ENCODE measurements around the gene CARNS1.
"Not testable (repeated sequence)": the region's sequence is repeated elsewhere in the genome, so short reads cannot be mapped to it uniquely, and the experiment has no call there.

The CARNS1 gene

DNA sequence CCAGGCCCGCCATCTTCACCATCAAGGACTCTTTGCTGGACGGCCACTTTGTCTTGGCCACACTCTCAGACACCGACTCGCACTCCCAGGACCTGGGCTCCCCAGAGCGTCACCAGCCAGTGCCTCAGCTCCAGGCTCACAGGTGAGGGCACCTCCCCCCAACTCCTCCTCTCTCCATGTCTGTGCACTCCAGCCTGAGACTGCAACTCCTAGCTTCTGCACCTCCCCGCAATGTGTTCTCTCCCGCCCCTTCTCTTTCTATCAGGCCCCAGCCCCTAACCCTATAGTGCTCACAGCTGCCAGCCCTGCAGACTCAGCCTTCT lies 19.3 kb upstream of the CARNS1 start:
- DNase-seq (ENCODE audit: low read depth in 2 of 2) = no peak

DNA sequence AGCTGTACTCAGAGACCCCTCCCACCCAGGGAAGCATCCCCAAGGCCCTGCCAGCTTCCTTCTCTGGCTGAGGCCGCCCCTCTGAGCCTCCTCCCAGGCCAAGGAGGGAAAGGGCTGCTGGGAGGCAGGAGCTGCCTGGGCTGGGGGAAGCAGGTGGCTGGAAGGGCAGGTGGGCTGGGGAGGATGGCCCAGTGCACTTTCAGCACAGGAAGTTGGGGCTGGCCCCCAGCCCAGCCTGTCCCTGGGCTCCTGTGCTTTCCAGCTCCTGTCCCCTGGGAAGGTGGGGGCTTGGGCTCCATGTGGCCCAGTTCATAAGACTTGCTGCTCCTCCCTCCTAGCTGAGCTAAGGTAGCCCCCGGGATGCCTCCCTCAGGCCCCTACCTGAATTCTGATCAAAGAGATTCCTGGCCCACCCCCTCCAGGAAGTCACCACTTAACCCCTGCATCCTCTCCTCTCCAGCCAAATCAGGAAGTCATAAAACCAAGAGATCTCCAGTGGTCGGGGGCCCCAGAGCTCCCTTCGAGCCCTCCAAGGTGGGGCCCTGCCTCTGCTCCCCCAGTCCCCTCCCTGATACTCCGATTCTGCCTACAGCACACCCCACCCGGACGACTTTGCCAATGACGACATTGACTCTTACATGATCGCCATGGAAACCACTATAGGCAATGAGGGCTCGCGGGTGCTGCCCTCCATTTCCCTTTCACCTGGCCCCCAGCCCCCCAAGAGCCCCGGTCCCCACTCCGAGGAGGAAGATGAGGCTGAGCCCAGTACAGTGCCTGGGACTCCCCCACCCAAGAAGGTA lies 18.7 kb upstream of the CARNS1 start:
- no peak for DNase-seq (ENCODE audit: low read depth in 2 of 2)

DNA sequence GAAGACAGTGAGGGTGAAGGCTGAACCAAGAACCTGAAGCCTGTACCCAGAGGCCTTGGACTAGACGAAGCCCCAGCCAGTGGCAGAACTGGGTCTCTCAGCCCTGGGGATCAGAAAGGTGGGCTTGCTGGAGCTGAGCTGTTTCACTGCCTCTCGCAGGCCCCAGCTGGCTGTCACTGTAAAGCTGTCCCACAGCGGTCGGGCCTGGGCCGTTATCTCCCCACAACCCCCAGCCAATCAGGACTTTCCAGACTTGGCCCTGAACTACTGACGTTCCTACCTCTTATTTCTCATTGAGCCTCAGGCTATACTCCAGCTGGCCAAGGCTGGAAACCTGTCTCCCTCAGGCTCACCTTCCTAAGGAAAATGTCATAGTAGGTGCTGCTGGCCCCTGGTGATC lies 17.9 kb upstream of the CARNS1 start:
- DNase-seq (ENCODE audit: low read depth in 2 of 2) = no peak

DNA sequence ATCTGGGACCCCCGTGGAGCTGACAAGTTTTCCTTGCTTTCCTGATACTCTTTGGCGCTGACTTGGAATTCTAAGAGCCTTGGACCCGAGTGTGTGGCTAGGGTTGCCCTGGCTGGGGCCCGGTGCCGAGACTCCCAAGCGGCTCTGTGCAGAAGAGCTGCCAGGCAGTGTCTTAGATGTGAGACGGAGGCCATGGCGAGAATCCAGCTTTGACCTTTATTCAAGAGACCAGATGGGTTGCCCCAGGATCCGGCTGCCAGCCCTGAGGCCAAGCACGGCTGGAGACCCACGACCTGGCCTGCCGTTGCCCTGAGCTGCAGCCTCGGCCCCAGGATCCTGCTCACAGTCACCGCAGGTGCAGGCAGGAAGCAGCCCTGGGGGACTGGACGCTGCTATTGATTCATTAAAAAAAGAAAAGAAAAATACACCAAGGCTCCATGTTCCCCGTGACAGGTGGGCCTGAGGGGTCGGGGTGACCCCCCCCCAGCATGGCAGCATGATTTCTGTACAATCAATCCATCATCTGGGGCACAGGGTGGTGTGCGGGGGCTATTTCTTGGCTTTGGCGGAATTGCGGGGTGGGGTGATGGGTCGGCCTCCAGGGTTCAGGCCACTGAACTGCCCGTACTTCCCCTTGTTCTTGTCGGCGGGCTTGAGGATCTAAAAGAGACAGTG lies 17.4 kb upstream of the CARNS1 start:
- no peak for DNase-seq (ENCODE audit: low read depth in 2 of 2)

DNA sequence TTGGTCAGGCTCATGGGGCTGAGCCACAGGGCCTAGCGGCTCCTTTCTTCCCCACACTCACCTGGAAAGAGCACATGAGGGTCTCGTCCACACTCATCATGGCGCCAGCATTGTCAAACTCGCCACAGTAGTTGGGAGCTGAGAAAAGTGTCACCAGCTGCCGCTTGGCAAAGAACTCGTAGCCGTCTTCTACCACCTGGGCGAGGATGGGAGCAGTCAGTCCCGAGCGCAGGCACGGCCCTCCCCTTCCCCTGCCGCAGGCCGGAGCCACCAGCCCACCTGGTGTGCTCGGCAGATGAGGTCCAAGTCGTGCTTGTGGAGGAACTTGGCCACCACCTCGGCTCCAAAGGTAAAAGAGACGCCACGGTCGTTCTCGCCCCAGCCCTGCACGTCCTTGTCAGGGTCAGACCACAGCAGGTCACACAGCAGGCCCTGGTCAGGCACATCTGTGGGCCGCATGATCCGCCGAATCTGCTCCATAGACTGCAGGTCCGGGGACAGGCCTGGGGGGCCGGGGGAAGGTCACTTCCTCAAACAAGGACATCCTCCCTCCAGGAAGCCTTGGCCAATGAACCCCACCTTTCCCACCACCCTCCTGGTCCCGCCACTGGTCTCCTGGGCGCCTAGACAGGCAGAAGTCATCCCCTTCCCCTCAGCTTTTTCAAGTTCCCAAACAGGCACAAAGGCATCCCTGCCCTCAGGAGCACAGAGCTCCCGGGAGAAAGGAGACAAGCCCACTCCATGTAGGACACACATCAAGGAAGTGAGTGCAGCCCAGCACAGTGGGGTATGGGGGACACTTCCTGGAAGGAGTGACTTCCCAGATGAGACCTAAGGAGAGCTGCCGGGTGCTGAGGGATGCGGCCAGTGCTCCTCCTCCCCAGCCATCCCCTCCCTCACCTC lies 16.6 kb upstream of the CARNS1 start:
- no peak for DNase-seq (ENCODE audit: low read depth in 2 of 2)

DNA sequence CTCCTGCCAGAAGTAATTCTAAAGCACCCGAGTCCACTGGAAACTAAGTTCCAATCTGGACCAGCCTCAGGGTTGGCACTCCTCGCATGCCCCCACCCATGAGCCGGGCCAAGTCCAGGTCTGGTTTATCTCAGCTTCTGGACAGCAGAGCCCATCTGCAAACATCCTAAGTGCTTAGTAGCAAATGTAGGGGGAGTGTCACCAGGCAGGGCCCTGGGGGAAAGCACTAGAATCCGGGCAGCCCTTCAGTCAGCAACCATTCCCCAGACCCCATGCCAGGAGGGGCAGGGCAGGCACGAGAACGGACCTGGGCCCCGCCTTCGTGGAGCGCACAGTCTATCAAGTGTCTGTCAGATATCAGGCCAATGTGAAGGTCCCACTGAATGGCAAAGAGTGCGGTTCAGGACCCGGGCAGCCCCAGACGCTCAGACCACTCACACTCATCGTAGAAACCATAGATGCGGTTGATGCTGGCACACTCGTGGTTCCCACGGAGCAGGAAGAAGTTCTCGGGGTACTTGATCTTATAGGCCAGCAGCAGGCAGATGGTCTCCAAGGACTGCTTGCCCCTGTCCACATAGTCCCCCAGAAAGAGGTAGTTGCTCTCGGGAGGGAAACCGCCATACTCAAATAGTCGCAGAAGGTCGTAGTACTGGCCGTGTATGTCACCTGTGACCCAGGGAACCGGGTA lies 15.1 kb upstream of the CARNS1 start:
- DNase-seq (ENCODE audit: low read depth in 2 of 2) = no peak

DNA sequence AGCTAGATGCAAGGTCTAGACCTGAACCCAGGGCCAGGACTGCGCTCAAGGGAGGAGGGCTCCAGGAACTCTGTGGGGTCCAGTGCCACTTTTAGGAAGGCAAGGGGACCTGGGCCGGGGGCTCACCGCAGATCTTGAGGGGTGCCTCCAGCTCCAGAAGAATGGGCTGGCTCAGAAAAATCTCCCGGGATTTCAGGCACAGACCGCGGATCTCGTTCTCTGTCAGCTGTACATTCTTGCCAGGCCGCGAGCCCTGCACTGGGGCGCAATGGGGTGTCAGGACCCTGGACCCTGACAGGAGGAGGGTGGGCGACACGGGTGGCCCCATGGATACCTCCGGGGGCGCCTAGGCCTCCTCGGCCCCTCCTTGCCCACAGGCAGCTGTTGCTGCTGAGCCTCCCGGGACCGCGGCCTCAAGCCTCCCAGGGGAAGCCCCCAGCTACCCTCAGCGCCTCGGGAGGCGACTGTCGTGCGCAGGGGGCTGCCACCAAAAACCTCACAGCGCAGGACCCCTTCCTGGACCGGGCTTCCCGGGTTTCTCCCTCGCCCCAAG lies 14.5 kb upstream of the CARNS1 start:
- DNase-seq (ENCODE audit: low read depth in 2 of 2) = no peak

DNA sequence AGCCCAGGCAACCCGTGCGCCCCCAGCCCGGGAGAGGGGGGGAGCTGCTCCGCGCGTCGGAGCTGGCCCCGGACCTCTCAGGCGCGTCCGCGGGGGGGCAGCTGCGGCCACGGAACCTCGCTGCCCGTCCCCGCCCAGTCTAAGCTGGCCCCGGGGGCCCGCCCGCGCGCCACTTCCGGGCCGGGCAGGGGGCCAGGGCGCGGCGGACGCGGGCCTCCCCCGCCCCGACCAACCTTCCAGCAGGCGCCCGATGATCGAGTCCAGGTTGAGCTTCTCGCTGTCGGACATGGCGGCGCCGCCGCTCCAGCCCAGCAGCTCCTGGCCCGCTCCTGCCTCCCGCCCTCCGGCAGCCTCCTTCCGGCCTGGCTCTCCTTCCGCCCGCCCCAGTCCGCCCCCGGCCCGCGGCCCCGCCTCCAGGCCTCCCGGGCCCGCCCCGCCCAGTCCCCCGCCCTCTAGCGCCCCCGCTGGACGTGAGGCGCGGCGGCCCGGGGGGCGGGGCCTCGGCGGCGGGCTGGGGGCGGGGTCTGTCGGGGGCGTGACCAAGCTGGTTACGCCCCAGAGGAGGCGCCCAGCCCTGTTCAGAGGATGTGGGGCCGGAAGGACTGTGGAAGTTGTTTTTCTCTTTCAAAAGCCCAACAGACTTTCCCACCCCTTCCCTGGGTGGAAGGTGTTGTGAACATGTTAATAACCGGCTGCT lies 13.8 kb upstream of the CARNS1 start, which contains the start of gene PPP1CA:
Gene PPP1CA, minus strand, starts transcription at position 364 of the 697 bp plus-strand sequence. Its CDS starts 76 bp downstream, at position 288.
- peak; percentile 87 to 88 for DNase-seq (ENCODE audit: low read depth in 2 of 2)

DNA sequence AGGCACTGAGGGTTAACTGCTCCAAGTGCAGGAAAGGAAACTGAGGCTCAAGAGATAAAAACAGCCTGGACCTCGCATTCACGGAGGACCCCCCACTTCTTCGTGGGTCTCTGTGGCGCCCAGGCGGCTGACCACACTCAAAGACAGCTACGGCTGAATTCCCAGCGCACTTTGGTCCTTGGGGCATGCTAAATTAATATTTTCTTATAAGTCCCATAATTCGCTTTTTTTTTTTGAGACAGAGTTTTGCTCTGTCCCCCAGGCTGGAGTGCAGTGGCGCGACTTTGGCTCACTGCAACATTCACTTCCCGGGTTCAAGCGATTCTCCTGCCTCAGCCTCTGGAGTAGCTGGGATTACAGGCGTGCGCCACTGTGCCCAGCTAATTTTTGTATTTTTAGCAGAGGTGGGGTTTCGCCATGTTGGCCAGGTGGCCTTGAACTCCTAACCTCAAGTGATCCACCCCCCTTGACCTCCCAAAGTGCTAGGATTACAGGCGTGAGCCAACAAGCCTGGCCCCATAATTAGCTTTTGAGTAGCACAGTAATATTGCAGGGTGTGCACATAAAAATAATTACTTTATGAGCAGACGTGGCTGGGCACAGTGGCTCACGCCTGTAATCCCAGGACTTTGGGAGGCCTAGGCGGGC lies 13.2 kb upstream of the CARNS1 start:
- DNase-seq (ENCODE audit: low read depth in 2 of 2) = not testable (repeated sequence)

DNA sequence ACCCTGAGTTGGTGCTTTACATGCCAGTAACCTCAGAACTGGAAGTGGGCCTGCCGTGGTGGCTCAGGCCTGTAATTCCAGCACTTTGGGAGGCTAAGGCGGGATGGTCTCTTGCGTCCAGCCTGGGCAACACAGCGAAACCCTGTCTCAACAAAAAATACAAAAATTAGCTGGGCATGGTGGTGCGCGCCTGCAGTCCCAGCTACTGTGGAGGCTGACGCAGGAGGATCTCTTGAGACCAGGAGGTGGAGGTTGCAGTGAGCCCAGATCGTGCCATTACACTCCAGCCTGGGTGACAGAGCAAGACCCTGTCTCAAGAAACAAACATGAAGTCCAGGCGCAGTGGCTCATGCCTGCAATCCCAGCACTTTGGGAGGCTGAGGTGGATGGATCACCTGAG lies 12.4 kb upstream of the CARNS1 start:
- not testable (repeated sequence) for DNase-seq (ENCODE audit: low read depth in 2 of 2)

DNA sequence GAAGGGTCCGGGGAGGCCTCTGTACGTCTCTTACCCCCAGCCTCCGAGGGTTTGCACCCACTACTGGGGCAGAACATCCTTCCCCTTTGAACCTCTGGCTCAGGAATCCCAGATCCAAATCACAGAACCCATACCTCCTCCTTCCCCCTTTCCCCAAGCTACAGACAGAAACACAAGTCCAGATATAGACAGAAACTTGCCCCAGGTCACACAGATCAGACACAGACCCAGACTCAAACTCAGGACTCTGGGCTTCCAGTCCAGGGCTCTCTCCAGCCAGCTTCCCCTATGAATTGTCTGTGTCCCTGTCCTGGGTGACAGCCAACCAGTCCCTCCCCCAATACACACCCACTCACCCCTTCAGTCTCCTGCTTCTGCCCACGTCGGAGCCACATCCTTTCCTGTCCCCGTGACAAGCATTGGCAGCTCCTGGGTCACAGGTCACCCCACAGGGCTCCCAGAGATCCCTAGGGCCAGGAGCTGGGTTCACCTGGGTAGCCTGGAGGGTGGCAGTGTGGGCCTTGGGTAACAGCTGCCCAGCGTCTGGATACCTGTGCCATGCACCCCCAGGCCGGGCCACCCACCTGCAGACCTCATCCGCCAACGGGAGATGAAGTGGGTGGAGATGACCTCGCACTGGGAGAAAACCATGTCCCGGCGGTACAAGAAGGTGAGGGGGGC lies 10.8 kb upstream of the CARNS1 start:
- DNase-seq (ENCODE audit: low read depth in 2 of 2) = no peak

DNA sequence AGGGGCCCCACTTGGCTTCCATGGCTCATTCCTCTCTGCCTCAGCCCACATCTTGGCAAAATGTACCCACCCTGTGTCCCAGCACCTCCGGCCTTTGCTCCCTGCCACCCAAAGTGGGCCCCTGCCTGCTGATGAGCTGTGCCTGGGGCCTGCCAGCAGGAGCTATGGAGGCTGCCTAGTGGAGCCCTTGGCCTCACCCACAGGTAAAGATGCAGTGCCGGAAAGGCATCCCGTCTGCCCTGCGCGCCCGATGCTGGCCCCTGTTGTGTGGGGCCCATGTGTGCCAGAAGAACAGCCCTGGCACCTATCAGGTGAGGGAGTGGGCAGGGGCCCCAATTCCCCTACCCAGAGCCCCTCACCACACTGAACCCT lies 10.3 kb upstream of the CARNS1 start:
- no peak for DNase-seq (ENCODE audit: low read depth in 2 of 2)

DNA sequence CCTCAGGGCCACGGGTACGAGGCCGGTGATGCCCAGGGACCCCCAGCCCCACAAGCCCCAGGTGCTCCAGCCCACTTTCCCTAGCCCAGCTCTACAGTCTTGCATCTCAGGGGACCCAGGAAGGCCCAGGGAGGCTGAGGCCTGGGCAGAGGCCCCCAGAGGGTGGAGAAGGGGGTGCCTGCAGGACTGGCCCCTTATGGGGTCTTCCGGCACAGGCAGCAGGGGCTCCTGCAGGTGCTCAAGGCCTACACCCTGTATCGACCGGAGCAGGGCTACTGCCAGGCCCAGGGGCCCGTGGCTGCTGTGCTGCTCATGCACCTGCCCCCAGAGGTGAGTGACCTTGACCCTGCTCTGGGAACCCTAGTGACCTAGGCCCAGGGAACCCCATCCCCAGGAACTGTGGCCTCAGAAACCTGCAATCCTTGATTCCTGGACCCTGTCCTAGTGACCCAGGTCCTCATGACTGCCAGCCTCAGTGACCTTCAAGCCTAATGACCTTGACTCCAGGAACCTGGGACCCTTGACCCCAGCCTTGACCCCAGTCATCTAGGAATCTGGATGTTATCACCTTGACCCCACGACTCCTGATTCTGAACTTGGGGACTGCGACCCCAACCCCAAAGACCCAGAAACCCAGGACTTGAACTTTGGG lies 9.7 kb upstream of the CARNS1 start:
- DNase-seq (ENCODE audit: low read depth in 2 of 2) = no peak

DNA sequence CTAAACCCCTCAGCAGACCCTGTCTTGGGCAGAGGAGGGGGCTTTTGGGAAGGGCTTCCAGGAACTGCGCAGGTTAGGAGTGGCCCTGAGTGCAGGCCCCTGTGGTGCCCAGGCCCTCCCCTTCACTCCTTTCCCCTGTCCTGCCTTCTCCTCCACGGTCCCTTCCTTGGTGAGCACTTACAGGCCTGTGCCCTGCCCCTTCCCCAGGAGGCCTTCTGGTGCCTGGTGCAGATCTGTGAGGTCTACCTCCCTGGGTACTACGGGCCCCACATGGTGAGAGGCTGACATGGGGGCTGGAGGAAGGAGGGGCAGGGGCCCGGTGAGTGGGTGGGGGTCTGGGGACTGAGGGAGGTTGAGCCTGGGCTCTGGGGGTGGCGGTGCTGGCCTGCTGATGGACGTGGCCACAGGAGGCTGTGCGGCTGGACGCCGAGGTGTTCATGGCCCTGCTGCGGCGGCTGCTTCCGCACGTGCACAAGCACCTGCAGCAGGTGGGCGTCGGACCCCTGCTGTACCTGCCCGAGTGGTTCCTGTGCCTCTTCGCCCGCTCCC lies 9.0 kb upstream of the CARNS1 start:
- no peak for DNase-seq (ENCODE audit: low read depth in 2 of 2)

DNA sequence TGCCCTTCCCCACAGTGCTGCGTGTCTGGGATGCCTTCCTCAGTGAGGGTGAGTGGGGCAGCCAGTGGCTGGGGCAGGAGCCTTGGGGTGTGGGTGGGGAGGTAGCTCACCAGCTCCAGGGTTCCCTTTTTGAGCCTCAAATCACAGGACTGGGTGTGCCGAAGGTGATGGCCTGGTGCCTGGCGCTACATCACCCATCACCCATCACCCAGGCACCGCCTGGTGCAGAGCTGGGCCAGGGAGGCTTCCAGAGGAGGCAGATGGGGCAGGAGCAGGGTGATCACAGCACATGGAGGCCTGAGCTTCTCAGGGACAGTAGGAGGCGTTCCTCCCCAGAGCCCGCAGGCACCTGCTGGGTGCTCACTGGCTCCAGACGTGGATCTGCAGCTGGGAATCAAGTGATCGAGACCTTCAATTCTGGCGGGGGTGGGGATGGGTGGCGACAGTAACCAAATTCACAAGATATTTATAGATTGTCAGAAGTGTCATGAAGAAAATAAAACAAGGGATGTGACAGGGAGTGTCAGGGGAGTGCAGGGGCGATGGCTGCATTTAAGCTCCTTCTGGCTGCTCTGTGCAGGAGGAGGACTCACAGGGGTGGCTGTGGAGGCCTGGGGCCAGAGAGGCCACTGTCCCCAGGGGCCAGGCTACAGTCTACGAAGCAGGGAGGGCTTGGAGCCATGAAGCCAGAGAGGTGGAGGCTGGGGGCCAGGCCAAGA lies 8.3 kb upstream of the CARNS1 start:
- DNase-seq (ENCODE audit: low read depth in 2 of 2) = no peak

DNA sequence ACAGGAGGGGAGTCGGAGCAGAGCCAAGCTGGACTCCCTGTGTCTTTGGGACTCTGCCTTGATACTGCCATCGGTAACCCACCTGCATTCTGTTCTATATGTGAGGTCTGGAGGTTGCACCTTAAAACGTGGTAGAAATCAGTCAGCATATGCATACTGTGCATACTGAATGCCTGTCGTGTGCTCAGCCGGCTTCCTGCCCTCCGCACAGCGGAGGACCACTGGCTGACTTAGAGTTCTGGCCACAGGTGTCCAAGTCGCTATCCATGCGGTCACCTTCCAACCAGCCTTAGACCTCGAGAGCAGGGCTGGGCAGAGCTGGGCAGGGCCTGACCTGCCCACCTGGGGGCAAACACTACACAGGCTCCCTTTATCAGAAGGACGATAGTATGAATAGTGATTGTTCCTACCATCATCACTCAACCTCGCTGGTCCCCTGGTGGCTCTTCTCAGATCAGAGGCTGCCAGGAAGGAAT lies 7.8 kb upstream of the CARNS1 start:
- DNase-seq (ENCODE audit: low read depth in 2 of 2) = no peak

DNA sequence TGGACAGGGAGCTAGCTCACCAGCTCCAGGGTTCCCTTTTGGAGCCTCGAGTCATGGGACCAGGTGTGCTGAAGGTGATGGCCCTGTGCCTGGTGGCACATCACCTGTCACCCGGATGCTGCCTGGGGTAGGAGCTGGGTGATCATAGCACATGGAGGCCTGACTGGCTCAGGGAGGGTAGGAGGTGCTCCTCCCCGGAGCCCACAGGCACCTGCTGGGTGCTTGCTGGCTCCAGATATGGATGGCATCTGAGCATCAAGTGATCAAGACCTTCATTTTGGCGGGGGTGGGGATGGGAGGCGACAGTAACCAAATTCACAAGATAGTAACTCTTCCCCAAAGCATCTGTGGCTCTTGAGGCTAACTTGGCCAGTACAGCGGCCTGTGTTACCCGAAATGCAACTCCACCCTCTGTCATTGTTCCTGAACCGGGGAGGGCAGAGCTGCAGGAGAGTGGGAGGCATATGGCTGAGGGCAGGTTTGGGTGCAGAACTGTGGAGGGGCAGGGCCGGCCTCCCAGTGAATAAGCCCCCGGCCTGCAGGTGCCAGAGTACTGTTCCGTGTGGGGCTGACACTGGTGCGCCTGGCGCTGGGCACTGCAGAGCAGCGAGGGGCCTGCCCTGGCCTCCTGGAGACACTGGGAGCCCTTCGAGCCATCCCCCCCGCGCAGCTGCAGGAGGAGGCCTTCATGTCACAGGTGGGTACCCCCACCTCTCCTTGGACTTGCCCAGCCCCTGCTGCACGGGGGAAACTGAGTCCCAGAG lies 6.9 kb upstream of the CARNS1 start:
- no peak for DNase-seq (ENCODE audit: low read depth in 2 of 2)
